Measurements from ENCODE around the gene FRMPD1.

DNA sequence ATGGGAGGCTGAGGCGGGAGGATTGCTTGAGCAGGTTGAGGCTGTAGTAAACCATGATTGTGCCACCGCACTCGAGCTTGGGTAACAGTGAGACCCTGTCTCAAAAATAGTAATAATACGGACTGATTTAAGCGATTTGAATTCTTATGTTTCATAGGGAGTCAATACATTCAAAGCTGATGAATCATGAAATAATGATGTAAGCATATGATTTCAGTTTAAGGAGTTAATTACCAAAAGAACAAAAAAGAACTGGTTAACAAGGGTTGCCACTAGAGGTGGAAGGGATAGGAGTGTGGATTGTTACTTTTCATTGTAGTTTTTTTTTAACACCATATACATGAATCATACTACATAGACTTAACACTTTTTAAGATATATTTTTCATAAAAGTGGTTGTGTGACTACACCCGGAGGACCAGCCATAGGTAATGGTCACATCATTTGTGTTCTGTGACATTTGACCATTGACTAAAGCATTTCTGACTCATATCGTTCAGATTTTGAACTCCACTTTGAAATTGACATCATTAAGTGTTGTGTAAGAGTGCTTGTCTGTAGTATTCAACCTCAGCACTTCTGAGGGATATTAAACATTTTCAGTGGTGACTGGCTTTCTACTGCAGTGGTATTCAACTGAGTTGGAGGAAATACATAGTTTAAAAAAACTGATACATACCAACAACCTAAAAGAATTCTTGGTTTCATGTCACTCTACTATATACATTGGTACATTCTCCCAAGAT, 109.8 kb downstream of the FRMPD1 start:
- TF ChIP-seq, protein P1, sequence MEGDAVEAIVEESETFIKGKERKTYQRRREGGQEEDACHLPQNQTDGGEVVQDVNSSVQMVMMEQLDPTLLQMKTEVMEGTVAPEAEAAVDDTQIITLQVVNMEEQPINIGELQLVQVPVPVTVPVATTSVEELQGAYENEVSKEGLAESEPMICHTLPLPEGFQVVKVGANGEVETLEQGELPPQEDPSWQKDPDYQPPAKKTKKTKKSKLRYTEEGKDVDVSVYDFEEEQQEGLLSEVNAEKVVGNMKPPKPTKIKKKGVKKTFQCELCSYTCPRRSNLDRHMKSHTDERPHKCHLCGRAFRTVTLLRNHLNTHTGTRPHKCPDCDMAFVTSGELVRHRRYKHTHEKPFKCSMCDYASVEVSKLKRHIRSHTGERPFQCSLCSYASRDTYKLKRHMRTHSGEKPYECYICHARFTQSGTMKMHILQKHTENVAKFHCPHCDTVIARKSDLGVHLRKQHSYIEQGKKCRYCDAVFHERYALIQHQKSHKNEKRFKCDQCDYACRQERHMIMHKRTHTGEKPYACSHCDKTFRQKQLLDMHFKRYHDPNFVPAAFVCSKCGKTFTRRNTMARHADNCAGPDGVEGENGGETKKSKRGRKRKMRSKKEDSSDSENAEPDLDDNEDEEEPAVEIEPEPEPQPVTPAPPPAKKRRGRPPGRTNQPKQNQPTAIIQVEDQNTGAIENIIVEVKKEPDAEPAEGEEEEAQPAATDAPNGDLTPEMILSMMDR (IDR thresholded peaks at IDR 0.05) = no peak
- TF ChIP-seq POLR2A (IDR thresholded peaks at IDR 0.05) = no peak
